Naive thymus-derived CD8-positive, alpha-beta T cell (primary cell): ENCODE data around the gene TGFBR3L. TPM values are rescaled to one million over a fixed set of nuclear protein-coding genes. Genes with fewer than 3 reads are reported as not detected.

Source experiments
- ATAC-seq, 2 donors: fragments of 150-1000 bp; cut with Tn5 transposase in 1 of 2; sonication (Bioruptor Pico), chemical (Tn5 transposase) in 1 of 2; 1 replicate in 1 of 2; 2 replicates in 1 of 2; pipeline ENCODE4 v1.10.0; 2021; ENCODE audit warnings: mild to moderate bottlenecking in 2 of 2, moderate library complexity in 2 of 2
- POLR2A ChIA-PET: fragments of 350-600 bp; sonication (Branson Sonifier 250); formaldehyde crosslinking; loops from one replicate; lab custom pipeline; 2021; ENCODE audit warnings: antibody characterized with exemption; lab: Charles Lee
- DNase-seq, 10 donors: peaks; one replicate each; pipeline versions ENCODE4 v3.0.0 to v3.0.0-alpha.2; 2020 to 2022
- H3K27ac Mint-ChIP-seq, 10 donors: one replicate each; pipeline ENCODE4 v1.8.0; 2020 to 2022; ENCODE audit warnings: mild to moderate bottlenecking in 10 of 10, mixed read lengths in 10 of 10, moderate library complexity in 4 of 10, inconsistent platforms in 1 of 10
- H3K27me3 Mint-ChIP-seq, 5 donors: one replicate each; pipeline ENCODE4 v1.8.0; 2021 to 2022; ENCODE audit warnings: mixed read lengths in 5 of 5
- H3K36me3 Mint-ChIP-seq, 3 donors: one replicate each; pipeline ENCODE4 v1.8.0; 2020 to 2022; ENCODE audit warnings: mixed read lengths in 3 of 3, mild to moderate bottlenecking in 2 of 3, inconsistent platforms in 1 of 3
- H3K4me1 Mint-ChIP-seq, 4 donors: one replicate each; pipeline ENCODE4 v1.8.0; 2021 to 2022; ENCODE audit warnings: mixed read lengths in 4 of 4
- H3K4me3 Mint-ChIP-seq, 10 donors: one replicate each; pipeline ENCODE4 v1.8.0; 2020 to 2022; ENCODE audit warnings: mild to moderate bottlenecking in 10 of 10, mixed read lengths in 10 of 10, moderate library complexity in 6 of 10, inconsistent platforms in 1 of 10
- H3K9me3 Mint-ChIP-seq, 9 donors: one replicate each; pipeline ENCODE4 v1.8.0; 2020 to 2022; ENCODE audit warnings: mixed read lengths in 9 of 9, mild to moderate bottlenecking in 3 of 9, inconsistent platforms in 1 of 9, moderate library complexity in 1 of 9
- polyA plus RNA-seq, 3 donors: library from polyadenylated mRNA; unstranded; fragments of 300-500 nt; fragmentation: Illumina TruSeq; gene quantifications; one replicate each; pipeline ENCODE4 v1.2.3, GENCODE V29; 2021
- total RNA-seq, 8 experiments: library from RNA in 2 of 8; stranded (reverse) in 2 of 8; gene quantifications; one replicate each; pipeline ENCODE4 v1.2.3 and lab custom pipeline; 2021 to 2026

TGFBR3L gene
- total and polyA plus RNA-seq, 5 experiments from 2014 or later, result 0.41 to 0.60 (median 0.57) TPM; not detected in 2

- Mint-ChIP-seq H3K27ac (peak overlapping the region in 5 of 10 donors; percentile 35 to 92 (median 73)), H3K9me3 (no peaks in the 10 kb centered on the region), H3K27me3 (peaks cover 0 to 24% (median 12%) of the 10 kb centered on the region in 5 donors), H3K4me1 (peaks cover 23 to 52% (median 43%) of the 10 kb centered on the region in 4 donors), H3K36me3 (peaks cover 0 to 2% (median 1%) of the 10 kb centered on the region in 3 donors), H3K4me3 (peak overlapping the region; percentile 38 to 87 (median 70))
- POLR2A ChIA-PET, result interaction anchor here (0.5 kb wide), 1 partner anchor 196 kb away, joined by 3 read pairs; no protein-coding TSS in a partner anchor
- ATAC-seq (peak in 1 of 2 donors; percentile 7), DNase-seq (peak; percentile 75 to 94 (median 89))
These were observed 43.0 kb upstream of the TGFBR3L start for GRCh38 chr19:7871437-7872305.

GRCh38 chr19:7872306-7873204 lies 42.1 kb upstream of the TGFBR3L start:
- no peaks in the 10 kb centered on the region for H3K9me3 Mint-ChIP-seq
- peaks cover 0 to 22% (median 12%) of the 10 kb centered on the region in 5 donors for H3K27me3 Mint-ChIP-seq
- H3K4me3 Mint-ChIP-seq, result peak overlapping the region; percentile 7 to 87 (median 70)
- H3K27ac Mint-ChIP-seq, result peak overlapping the region in 4 of 10 donors; percentile 39 to 92 (median 50)
- peaks cover 0 to 2% (median 1%) of the 10 kb centered on the region in 3 donors for H3K36me3 Mint-ChIP-seq
- peaks cover 23 to 52% (median 43%) of the 10 kb centered on the region in 4 donors for H3K4me1 Mint-ChIP-seq
- DNase-seq, result no peak
- no peak for ATAC-seq
- POLR2A ChIA-PET, result interaction anchor here (0.5 to 1.4 kb wide), 4 partner anchors 10 to 195 kb away, joined by 3 to 4 read pairs (median 3); partner anchors contain the start of gene SNAPC2

- H3K27me3 Mint-ChIP-seq, result peaks cover 0 to 22% (median 12%) of the 10 kb centered on the region in 5 donors
- no peaks in the 10 kb centered on the region for H3K9me3 Mint-ChIP-seq
- peaks cover 23 to 49% (median 39%) of the 10 kb centered on the region in 4 donors for H3K4me1 Mint-ChIP-seq
- POLR2A ChIA-PET, result interaction anchor here (0.6 to 1.4 kb wide), 2 partner anchors 36 to 46 kb away, joined by 3 read pairs; partner anchors contain the start of gene SNAPC2
- peak overlapping the region in 4 of 10 donors; percentile 33 to 79 (median 64) for H3K27ac Mint-ChIP-seq
- peak overlapping the region; percentile 63 to 85 (median 80) for H3K4me3 Mint-ChIP-seq
- no peak for ATAC-seq
- DNase-seq, result no peak
- peaks cover 0 to 2% (median 1%) of the 10 kb centered on the region in 3 donors for H3K36me3 Mint-ChIP-seq
These were observed 41.1 kb upstream of the TGFBR3L start for GRCh38 chr19:7873304-7874075.

GRCh38 chr19:7874076-7874896 lies 40.3 kb upstream of the TGFBR3L start, which contains the start of gene PRR36:
TSS of gene PRR36 (minus strand) at chr19:7874390. CDS start at chr19:7873689, 701 bp downstream.
- H3K4me1 Mint-ChIP-seq, result peaks cover 19 to 44% (median 34%) of the 10 kb centered on the region in 4 donors
- H3K4me3 Mint-ChIP-seq, result peak within 1 kb of the TSS; percentile 67 to 85 (median 80)
- no peak for DNase-seq
- peaks cover 0 to 2% (median 1%) of the 10 kb centered on the region in 3 donors for H3K36me3 Mint-ChIP-seq
- peaks cover 0 to 22% (median 12%) of the 10 kb centered on the region in 5 donors for H3K27me3 Mint-ChIP-seq
- peak within 1 kb of the TSS in 6 of 10 donors; percentile 33 to 79 (median 58) for H3K27ac Mint-ChIP-seq
- no peaks in the 10 kb centered on the region for H3K9me3 Mint-ChIP-seq
- no peak for ATAC-seq
- POLR2A ChIA-PET, result interaction anchor here (1.6 kb wide), 1 partner anchor 13 kb away, joined by 6 read pairs; no protein-coding TSS in a partner anchor

- Mint-ChIP-seq H3K9me3 (no peaks in the 10 kb centered on the region), H3K4me3 (peak overlapping the region; percentile 41 to 76 (median 61)), H3K4me1 (peaks cover 18 to 41% (median 33%) of the 10 kb centered on the region in 4 donors), H3K27me3 (peaks cover 0 to 22% (median 12%) of the 10 kb centered on the region in 5 donors), H3K27ac (peak overlapping the region in 2 of 10 donors; percentile 49 to 53), H3K36me3 (peaks cover 0 to 2% (median 1%) of the 10 kb centered on the region in 3 donors)
- DNase-seq, result no peak
- POLR2A ChIA-PET, result interaction anchor here (1.6 kb wide), 1 partner anchor 13 kb away, joined by 6 read pairs; no protein-coding TSS in a partner anchor
- ATAC-seq, result no peak
These were observed 39.7 kb upstream of the TGFBR3L start for GRCh38 chr19:7874897-7875273.

- no peaks in the 10 kb centered on the region for H3K9me3 Mint-ChIP-seq
- ATAC-seq (no peak), DNase-seq (no peak)
- H3K27me3 Mint-ChIP-seq, result peaks cover 0 to 9% (median 4%) of the 10 kb centered on the region in 5 donors
- H3K4me3 Mint-ChIP-seq, result no peak overlapping the region
- peaks cover 3 to 17% (median 15%) of the 10 kb centered on the region in 4 donors for H3K4me1 Mint-ChIP-seq
- no peaks in the 10 kb centered on the region for H3K36me3 Mint-ChIP-seq
- POLR2A ChIA-PET, result no interaction called here
- H3K27ac Mint-ChIP-seq, result no peak overlapping the region
These were observed 37.3 kb upstream of the TGFBR3L start for GRCh38 chr19:7877249-7877836.

- POLR2A ChIA-PET, result interaction anchor here (0.5 kb wide), 1 partner anchor 66 kb away, joined by 3 read pairs; no protein-coding TSS in a partner anchor
- Mint-ChIP-seq H3K4me3 (no peak overlapping the region), H3K4me1 (peaks cover 2 to 11% (median 8%) of the 10 kb centered on the region in 4 donors), H3K9me3 (no peaks in the 10 kb centered on the region), H3K27me3 (peaks cover 0 to 2% (median 0%) of the 10 kb centered on the region in 5 donors), H3K27ac (no peak overlapping the region), H3K36me3 (no peaks in the 10 kb centered on the region)
- ATAC-seq (no peak), DNase-seq (no peak)
These were observed 35.4 kb upstream of the TGFBR3L start for GRCh38 chr19:7879111-7879807.

GRCh38 chr19:7879836-7880235 lies 34.8 kb upstream of the TGFBR3L start:
- Mint-ChIP-seq H3K36me3 (no peaks in the 10 kb centered on the region), H3K27ac (no peak overlapping the region), H3K4me3 (no peak overlapping the region), H3K4me1 (peaks cover under 1 to 7% (median 5%) of the 10 kb centered on the region in 4 donors), H3K27me3 (peaks cover 0 to under 1% (median 0%) of the 10 kb centered on the region in 5 donors), H3K9me3 (no peaks in the 10 kb centered on the region)
- DNase-seq (peak in 1 of 10 donors; percentile 20), ATAC-seq (no peak)
- POLR2A ChIA-PET, result no interaction called here

GRCh38 chr19:7881910-7882309 lies 32.7 kb upstream of the TGFBR3L start:
- ATAC-seq, result no peak
- H3K4me1 Mint-ChIP-seq, result peaks cover 0 to 5% (median under 1%) of the 10 kb centered on the region in 4 donors
- H3K9me3 Mint-ChIP-seq, result no peaks in the 10 kb centered on the region
- POLR2A ChIA-PET, result interaction anchor here (0.7 kb wide), 1 partner anchor 9 kb away, joined by 4 read pairs; no protein-coding TSS in a partner anchor
- DNase-seq, result no peak
- H3K27ac Mint-ChIP-seq, result no peak overlapping the region
- H3K36me3 Mint-ChIP-seq, result no peaks in the 10 kb centered on the region
- no peak overlapping the region for H3K4me3 Mint-ChIP-seq
- peaks cover 0 to 8% (median 0%) of the 10 kb centered on the region in 5 donors for H3K27me3 Mint-ChIP-seq

- Mint-ChIP-seq H3K27me3 (peaks cover 0 to 15% (median 3%) of the 10 kb centered on the region in 5 donors), H3K36me3 (no peaks in the 10 kb centered on the region), H3K9me3 (no peaks in the 10 kb centered on the region), H3K4me1 (peaks cover 0 to 5% (median 1%) of the 10 kb centered on the region in 4 donors), H3K4me3 (no peak overlapping the region), H3K27ac (no peak overlapping the region)
- DNase-seq, result no peak
- POLR2A ChIA-PET, result interaction anchor here (0.7 to 1.2 kb wide), 2 partner anchors 32 to 328 kb away, joined by 4 read pairs; no protein-coding TSS in a partner anchor
- no peak for ATAC-seq
These were observed 31.5 kb upstream of the TGFBR3L start for GRCh38 chr19:7883105-7883504.
